ENCODE data around the gene PDRG1.

The PDRG1 gene

GRCh38 chr20:31915491-31916280, 36.2 kb downstream of the PDRG1 start:
- DNase-seq (ENCODE audit: low spot score): no peak
- H3K4me3 Mint-ChIP-seq: no peak overlapping the region
- peaks cover 14% of the 10 kb centered on the region for H3K27me3 Mint-ChIP-seq (ENCODE audit: low read depth)
- H3K27ac Mint-ChIP-seq: no peak overlapping the region
- H3K9me3 Mint-ChIP-seq: no peaks in the 10 kb centered on the region
- no peaks in the 10 kb centered on the region for H3K4me1 Mint-ChIP-seq (ENCODE audit: low read depth)
- no peaks in the 10 kb centered on the region for H3K36me3 Mint-ChIP-seq (ENCODE audit: low read depth)

- Mint-ChIP-seq H3K27me3 (ENCODE audit: low read depth) (peaks cover 13% of the 10 kb centered on the region), H3K4me1 (ENCODE audit: low read depth) (no peaks in the 10 kb centered on the region), H3K9me3 (no peaks in the 10 kb centered on the region), H3K4me3 (no peak overlapping the region), H3K36me3 (ENCODE audit: low read depth) (no peaks in the 10 kb centered on the region), H3K27ac (no peak overlapping the region)
- DNase-seq (ENCODE audit: low spot score): no peak
Measured at GRCh38 chr20:31914170-31914569, 37.7 kb downstream of the PDRG1 start.

GRCh38 chr20:31913431-31914157, 38.3 kb downstream of the PDRG1 start:
- no peak overlapping the region for H3K27ac Mint-ChIP-seq
- H3K4me1 Mint-ChIP-seq (ENCODE audit: low read depth): no peaks in the 10 kb centered on the region

GRCh38 chr20:31910071-31910803, 41.6 kb downstream of the PDRG1 start:
- Mint-ChIP-seq H3K4me3 (no peak overlapping the region), H3K36me3 (ENCODE audit: low read depth) (no peaks in the 10 kb centered on the region), H3K27ac (no peak overlapping the region), H3K9me3 (no peaks in the 10 kb centered on the region), H3K4me1 (ENCODE audit: low read depth) (no peaks in the 10 kb centered on the region), H3K27me3 (ENCODE audit: low read depth) (no peaks in the 10 kb centered on the region)
- DNase-seq (ENCODE audit: low spot score): no peak

More at GRCh38 chr20:31913431-31914157, 38.3 kb downstream of the PDRG1 start:
- peaks cover 8% of the 10 kb centered on the region for H3K27me3 Mint-ChIP-seq (ENCODE audit: low read depth)
- H3K36me3 Mint-ChIP-seq (ENCODE audit: low read depth): no peaks in the 10 kb centered on the region
- H3K4me3 Mint-ChIP-seq: no peak overlapping the region
- no peak for DNase-seq (ENCODE audit: low spot score)
- no peaks in the 10 kb centered on the region for H3K9me3 Mint-ChIP-seq

- Mint-ChIP-seq H3K36me3 (ENCODE audit: low read depth) (no peaks in the 10 kb centered on the region), H3K27me3 (ENCODE audit: low read depth) (no peaks in the 10 kb centered on the region), H3K9me3 (no peaks in the 10 kb centered on the region), H3K4me1 (ENCODE audit: low read depth) (no peaks in the 10 kb centered on the region), H3K4me3 (no peak overlapping the region), H3K27ac (no peak overlapping the region)
- DNase-seq (ENCODE audit: low spot score): no peak
Measured at GRCh38 chr20:31909253-31910070, 42.4 kb downstream of the PDRG1 start.

GRCh38 chr20:31908424-31908823, 43.4 kb downstream of the PDRG1 start:
- H3K36me3 Mint-ChIP-seq (ENCODE audit: low read depth): no peaks in the 10 kb centered on the region
- no peak overlapping the region for H3K27ac Mint-ChIP-seq
- no peak for DNase-seq (ENCODE audit: low spot score)
- no peaks in the 10 kb centered on the region for H3K27me3 Mint-ChIP-seq (ENCODE audit: low read depth)
- H3K4me1 Mint-ChIP-seq (ENCODE audit: low read depth): no peaks in the 10 kb centered on the region
- no peak overlapping the region for H3K4me3 Mint-ChIP-seq
- no peaks in the 10 kb centered on the region for H3K9me3 Mint-ChIP-seq

GRCh38 chr20:31908016-31908415, 43.8 kb downstream of the PDRG1 start:
- no peak for DNase-seq (ENCODE audit: low spot score)
- no peak overlapping the region for H3K4me3 Mint-ChIP-seq
- H3K4me1 Mint-ChIP-seq (ENCODE audit: low read depth): no peaks in the 10 kb centered on the region
- no peaks in the 10 kb centered on the region for H3K36me3 Mint-ChIP-seq (ENCODE audit: low read depth)
- no peak overlapping the region for H3K27ac Mint-ChIP-seq
- no peaks in the 10 kb centered on the region for H3K27me3 Mint-ChIP-seq (ENCODE audit: low read depth)
- no peaks in the 10 kb centered on the region for H3K9me3 Mint-ChIP-seq

GRCh38 chr20:31907046-31907445, 44.8 kb downstream of the PDRG1 start:
- no peaks in the 10 kb centered on the region for H3K9me3 Mint-ChIP-seq
- no peaks in the 10 kb centered on the region for H3K36me3 Mint-ChIP-seq (ENCODE audit: low read depth)
- H3K27me3 Mint-ChIP-seq (ENCODE audit: low read depth): no peaks in the 10 kb centered on the region
- no peaks in the 10 kb centered on the region for H3K4me1 Mint-ChIP-seq (ENCODE audit: low read depth)
- H3K4me3 Mint-ChIP-seq: no peak overlapping the region
- H3K27ac Mint-ChIP-seq: no peak overlapping the region
- DNase-seq (ENCODE audit: low spot score): no peak

GRCh38 chr20:31906001-31906400, 45.8 kb downstream of the PDRG1 start:
- no peaks in the 10 kb centered on the region for H3K27me3 Mint-ChIP-seq (ENCODE audit: low read depth)
- H3K9me3 Mint-ChIP-seq: no peaks in the 10 kb centered on the region
- no peak overlapping the region for H3K27ac Mint-ChIP-seq

GRCh38 chr20:31903627-31904386, 48.0 kb downstream of the PDRG1 start:
- no peaks in the 10 kb centered on the region for H3K36me3 Mint-ChIP-seq (ENCODE audit: low read depth)
- no peak for DNase-seq (ENCODE audit: low spot score)
- H3K4me3 Mint-ChIP-seq: no peak overlapping the region
- no peaks in the 10 kb centered on the region for H3K4me1 Mint-ChIP-seq (ENCODE audit: low read depth)
- no peaks in the 10 kb centered on the region for H3K27me3 Mint-ChIP-seq (ENCODE audit: low read depth)
- no peak overlapping the region for H3K27ac Mint-ChIP-seq
- no peaks in the 10 kb centered on the region for H3K9me3 Mint-ChIP-seq

More at GRCh38 chr20:31906001-31906400, 45.8 kb downstream of the PDRG1 start:
- H3K36me3 Mint-ChIP-seq (ENCODE audit: low read depth): no peaks in the 10 kb centered on the region
- H3K4me1 Mint-ChIP-seq (ENCODE audit: low read depth): no peaks in the 10 kb centered on the region
- no peak overlapping the region for H3K4me3 Mint-ChIP-seq
- no peak for DNase-seq (ENCODE audit: low spot score)

GRCh38 chr20:31901615-31902014, 50.2 kb downstream of the PDRG1 start:
- Mint-ChIP-seq H3K9me3 (no peaks in the 10 kb centered on the region), H3K4me1 (ENCODE audit: low read depth) (no peaks in the 10 kb centered on the region), H3K27me3 (ENCODE audit: low read depth) (no peaks in the 10 kb centered on the region), H3K36me3 (ENCODE audit: low read depth) (no peaks in the 10 kb centered on the region), H3K4me3 (no peak overlapping the region), H3K27ac (no peak overlapping the region)
- no peak for DNase-seq (ENCODE audit: low spot score)

- no peaks in the 10 kb centered on the region for H3K9me3 Mint-ChIP-seq
- H3K27me3 Mint-ChIP-seq (ENCODE audit: low read depth): no peaks in the 10 kb centered on the region
- no peak for DNase-seq (ENCODE audit: low spot score)
- no peak overlapping the region for H3K27ac Mint-ChIP-seq
- H3K36me3 Mint-ChIP-seq (ENCODE audit: low read depth): no peaks in the 10 kb centered on the region
- H3K4me1 Mint-ChIP-seq (ENCODE audit: low read depth): no peaks in the 10 kb centered on the region
- H3K4me3 Mint-ChIP-seq: no peak overlapping the region
Measured at GRCh38 chr20:31897541-31897940, 54.3 kb downstream of the PDRG1 start.

GRCh38 chr20:31896049-31896448, 55.8 kb downstream of the PDRG1 start:
- H3K27me3 Mint-ChIP-seq (ENCODE audit: low read depth): no peaks in the 10 kb centered on the region
- no peaks in the 10 kb centered on the region for H3K9me3 Mint-ChIP-seq
- no peak for DNase-seq (ENCODE audit: low spot score)
- H3K4me1 Mint-ChIP-seq (ENCODE audit: low read depth): no peaks in the 10 kb centered on the region
- H3K27ac Mint-ChIP-seq: no peak overlapping the region
- no peak overlapping the region for H3K4me3 Mint-ChIP-seq
- no peaks in the 10 kb centered on the region for H3K36me3 Mint-ChIP-seq (ENCODE audit: low read depth)
